ENCODE measurements around the gene TLR6. TPM values are rescaled to one million over a fixed set of nuclear protein-coding genes. Genes with fewer than 3 reads are reported as not detected.
A peak's percentile ranks its signal among the peaks of the same experiment; 100 is the strongest.

TLR6 gene, protein sequence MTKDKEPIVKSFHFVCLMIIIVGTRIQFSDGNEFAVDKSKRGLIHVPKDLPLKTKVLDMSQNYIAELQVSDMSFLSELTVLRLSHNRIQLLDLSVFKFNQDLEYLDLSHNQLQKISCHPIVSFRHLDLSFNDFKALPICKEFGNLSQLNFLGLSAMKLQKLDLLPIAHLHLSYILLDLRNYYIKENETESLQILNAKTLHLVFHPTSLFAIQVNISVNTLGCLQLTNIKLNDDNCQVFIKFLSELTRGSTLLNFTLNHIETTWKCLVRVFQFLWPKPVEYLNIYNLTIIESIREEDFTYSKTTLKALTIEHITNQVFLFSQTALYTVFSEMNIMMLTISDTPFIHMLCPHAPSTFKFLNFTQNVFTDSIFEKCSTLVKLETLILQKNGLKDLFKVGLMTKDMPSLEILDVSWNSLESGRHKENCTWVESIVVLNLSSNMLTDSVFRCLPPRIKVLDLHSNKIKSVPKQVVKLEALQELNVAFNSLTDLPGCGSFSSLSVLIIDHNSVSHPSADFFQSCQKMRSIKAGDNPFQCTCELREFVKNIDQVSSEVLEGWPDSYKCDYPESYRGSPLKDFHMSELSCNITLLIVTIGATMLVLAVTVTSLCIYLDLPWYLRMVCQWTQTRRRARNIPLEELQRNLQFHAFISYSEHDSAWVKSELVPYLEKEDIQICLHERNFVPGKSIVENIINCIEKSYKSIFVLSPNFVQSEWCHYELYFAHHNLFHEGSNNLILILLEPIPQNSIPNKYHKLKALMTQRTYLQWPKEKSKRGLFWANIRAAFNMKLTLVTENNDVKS
- total RNA-seq = 9.2 TPM

DNA sequence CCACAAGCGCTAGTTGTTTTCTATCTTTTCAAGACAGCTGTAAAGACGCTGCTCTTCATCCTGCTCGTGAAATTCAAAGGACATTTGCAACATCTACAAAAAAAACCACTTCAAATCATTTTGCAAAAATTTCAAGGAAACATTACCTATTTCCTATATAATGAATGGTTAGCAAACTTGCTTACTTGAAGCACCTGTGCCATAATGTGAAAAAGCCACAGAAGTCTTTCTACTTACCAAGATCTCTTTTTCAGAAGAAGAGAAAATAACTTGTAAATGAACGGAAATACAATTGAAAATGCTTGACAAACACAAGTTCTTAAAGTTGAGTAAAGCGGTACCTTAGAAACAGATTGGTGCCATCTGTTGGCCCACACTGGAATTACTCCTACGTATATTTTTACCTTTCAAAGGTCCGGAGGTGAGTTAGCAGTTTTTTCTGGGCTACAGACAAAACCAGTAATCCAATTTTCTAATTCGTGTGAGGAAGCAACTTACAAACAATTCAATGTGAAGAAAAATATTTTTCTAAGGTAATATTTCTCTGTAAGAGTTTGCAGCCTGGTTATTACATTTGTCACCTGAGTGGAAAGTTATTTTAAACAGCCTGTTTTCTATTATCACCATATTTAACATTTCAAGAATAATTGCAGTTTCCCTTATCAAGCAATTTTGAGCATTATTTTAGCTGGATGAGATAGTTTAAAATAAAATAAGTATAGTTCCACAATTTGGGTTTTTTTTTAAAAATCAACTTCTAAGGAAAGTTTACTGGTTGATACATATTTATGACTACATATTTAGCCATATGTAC is at the start of gene TLR6:
TSS of gene TLR6 (minus strand) at position 294 of the 814 bp plus-strand sequence. CDS start 27,344 bp downstream, outside the sequence.
- H3K4me3 ChIP-seq (ENCODE audit: low read length) = peak within 1 kb of the TSS; percentile 48

GRCh38 chr4:38905652-38906385 is 49.2 kb upstream of the TLR6 start:
- H3K4me1 ChIP-seq (ENCODE audit: insufficient read depth, low read length) = no peaks in the 10 kb centered on the region
- H3K4me3 ChIP-seq (ENCODE audit: low read length) = no peak overlapping the region
- no peaks in the 10 kb centered on the region for H3K9me3 ChIP-seq (ENCODE audit: low read depth, low read length)
- H3K27me3 ChIP-seq (ENCODE audit: insufficient read depth, low read length) = no peaks in the 10 kb centered on the region

More for the DNA sequence above, at the start of gene TLR6:
- H3K4me1 ChIP-seq (ENCODE audit: insufficient read depth, low read length) = peaks cover 45% of the 10 kb centered on the region
- H3K27me3 ChIP-seq (ENCODE audit: insufficient read depth, low read length) = no peaks in the 10 kb centered on the region
- no peaks in the 10 kb centered on the region for H3K9me3 ChIP-seq (ENCODE audit: low read depth, low read length)

DNA sequence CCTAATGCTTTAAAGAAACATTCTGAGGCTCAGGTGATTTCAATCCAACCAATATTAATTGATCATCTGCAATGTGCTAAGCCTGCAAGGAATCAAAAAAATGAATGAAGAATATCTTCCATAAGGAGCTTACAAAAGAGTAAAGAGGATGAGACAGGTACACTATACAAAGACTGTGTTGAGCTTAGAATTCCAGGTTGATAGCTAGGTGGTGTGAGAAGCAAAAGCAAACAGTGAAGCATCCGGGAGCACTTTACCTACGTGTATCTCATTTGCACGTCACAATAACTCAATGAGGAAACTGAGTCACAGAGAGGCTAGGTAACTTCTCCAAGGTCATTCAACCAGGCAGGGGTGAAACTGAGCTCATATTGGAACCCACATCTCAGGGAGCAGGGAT is 48.1 kb upstream of the TLR6 start:
- Histone ChIP-seq H3K4me1 (ENCODE audit: insufficient read depth, low read length) (no peaks in the 10 kb centered on the region), H3K27me3 (ENCODE audit: insufficient read depth, low read length) (no peaks in the 10 kb centered on the region), H3K9me3 (ENCODE audit: low read depth, low read length) (no peaks in the 10 kb centered on the region), H3K4me3 (ENCODE audit: low read length) (no peak overlapping the region)

DNA sequence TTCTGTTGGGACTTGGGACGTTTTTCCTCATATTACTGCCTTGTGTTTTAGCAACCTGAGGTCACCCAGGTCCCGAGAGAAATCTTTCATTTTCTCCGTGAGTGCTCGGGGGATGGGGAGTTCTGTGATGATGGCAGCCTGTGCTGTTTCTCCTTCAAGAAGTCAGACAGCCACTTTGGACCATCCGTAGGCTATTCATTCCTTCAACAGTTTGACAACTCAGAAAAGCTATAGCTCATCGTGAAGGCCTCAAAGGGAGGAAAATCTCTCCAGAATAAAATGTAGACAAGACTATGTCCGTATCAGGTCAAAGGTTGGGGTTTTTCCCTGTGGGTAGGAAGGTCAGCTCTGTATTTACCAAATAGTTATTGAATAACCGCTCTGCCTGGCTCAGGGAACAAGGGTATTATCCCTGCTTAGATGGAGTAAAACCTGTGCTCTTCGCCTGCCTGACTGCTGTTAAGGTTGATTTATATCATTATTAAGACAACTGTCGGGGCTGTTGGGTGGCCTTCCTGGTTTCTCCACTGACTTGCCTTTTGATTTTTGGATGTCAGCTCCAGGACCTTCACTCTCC is 47.6 kb upstream of the TLR6 start:
- Histone ChIP-seq H3K27me3 (ENCODE audit: insufficient read depth, low read length) (no peaks in the 10 kb centered on the region), H3K4me3 (ENCODE audit: low read length) (no peak overlapping the region), H3K9me3 (ENCODE audit: low read depth, low read length) (no peaks in the 10 kb centered on the region), H3K4me1 (ENCODE audit: insufficient read depth, low read length) (no peaks in the 10 kb centered on the region)

DNA sequence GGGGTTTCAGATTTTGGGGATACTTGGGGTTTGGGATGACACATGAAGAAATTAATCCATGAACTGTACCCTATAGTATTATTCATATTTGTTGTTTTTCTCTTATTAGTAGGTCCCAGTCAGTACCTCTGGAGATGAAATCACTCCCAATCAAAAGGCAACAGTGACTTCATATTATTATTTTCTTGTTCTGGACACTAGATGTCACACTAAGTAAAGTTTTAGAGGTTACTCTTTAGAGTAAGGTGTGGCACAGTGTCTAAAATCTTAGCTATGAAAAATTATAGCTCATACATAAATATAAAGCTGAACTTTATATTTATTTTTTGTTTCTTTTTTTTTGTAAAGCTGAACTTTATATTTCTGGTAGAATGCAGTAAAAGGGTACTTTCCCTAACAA is 46.1 kb upstream of the TLR6 start:
- H3K4me1 ChIP-seq (ENCODE audit: insufficient read depth, low read length) = no peaks in the 10 kb centered on the region

DNA sequence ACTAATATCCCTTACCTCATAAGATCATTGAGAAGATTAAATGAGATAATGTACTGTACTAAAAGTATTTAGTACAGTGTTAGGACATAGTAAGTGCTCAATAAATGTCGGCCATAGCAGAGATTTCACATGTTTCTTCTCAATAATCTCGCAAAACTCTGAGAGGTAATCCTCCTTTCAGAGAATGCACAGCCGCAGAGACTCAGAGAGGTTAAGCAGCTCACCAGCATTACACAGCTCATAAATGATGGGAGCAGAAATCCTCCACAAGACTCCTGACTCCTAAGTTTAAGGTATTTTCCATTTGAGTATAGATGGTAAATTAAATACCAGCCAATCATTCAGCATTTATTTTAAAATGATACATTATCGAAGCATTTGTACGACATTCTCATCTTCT is 45.6 kb upstream of the TLR6 start:
- H3K4me1 ChIP-seq (ENCODE audit: insufficient read depth, low read length) = no peaks in the 10 kb centered on the region
- H3K27me3 ChIP-seq (ENCODE audit: insufficient read depth, low read length) = no peaks in the 10 kb centered on the region
- H3K9me3 ChIP-seq (ENCODE audit: low read depth, low read length) = no peaks in the 10 kb centered on the region
- H3K4me3 ChIP-seq (ENCODE audit: low read length) = no peak overlapping the region

More for the DNA sequence above, 46.1 kb upstream of the TLR6 start:
- H3K9me3 ChIP-seq (ENCODE audit: low read depth, low read length) = no peaks in the 10 kb centered on the region
- H3K27me3 ChIP-seq (ENCODE audit: insufficient read depth, low read length) = no peaks in the 10 kb centered on the region
- H3K4me3 ChIP-seq (ENCODE audit: low read length) = no peak overlapping the region

GRCh38 chr4:38898245-38898644 is 41.6 kb upstream of the TLR6 start:
- H3K27me3 ChIP-seq (ENCODE audit: insufficient read depth, low read length) = no peaks in the 10 kb centered on the region

DNA sequence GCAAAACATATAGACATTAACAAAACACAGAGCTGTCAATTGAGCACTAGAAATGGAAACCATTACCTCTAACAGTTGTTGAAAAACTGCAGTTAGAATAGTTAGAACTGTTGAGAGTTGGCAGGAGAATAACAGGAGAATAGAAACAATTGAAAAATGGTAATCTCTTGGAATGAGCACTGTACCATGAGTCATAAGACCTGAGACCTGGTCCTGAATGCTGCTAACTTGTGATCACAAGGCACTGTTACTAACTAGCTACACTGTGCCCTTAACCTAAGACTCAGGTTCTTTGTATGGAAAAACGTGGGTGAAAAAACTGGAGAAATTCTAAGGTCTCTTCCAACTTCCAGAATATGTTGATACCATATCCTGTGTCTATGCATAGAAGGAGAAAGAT is 40.3 kb upstream of the TLR6 start:
- Histone ChIP-seq H3K27me3 (ENCODE audit: insufficient read depth, low read length) (no peaks in the 10 kb centered on the region), H3K4me1 (ENCODE audit: insufficient read depth, low read length) (no peaks in the 10 kb centered on the region), H3K9me3 (ENCODE audit: low read depth, low read length) (no peaks in the 10 kb centered on the region)

More at GRCh38 chr4:38898245-38898644, 41.6 kb upstream of the TLR6 start:
- Histone ChIP-seq H3K4me1 (ENCODE audit: insufficient read depth, low read length) (no peaks in the 10 kb centered on the region), H3K4me3 (ENCODE audit: low read length) (no peak overlapping the region), H3K9me3 (ENCODE audit: low read depth, low read length) (no peaks in the 10 kb centered on the region)

DNA sequence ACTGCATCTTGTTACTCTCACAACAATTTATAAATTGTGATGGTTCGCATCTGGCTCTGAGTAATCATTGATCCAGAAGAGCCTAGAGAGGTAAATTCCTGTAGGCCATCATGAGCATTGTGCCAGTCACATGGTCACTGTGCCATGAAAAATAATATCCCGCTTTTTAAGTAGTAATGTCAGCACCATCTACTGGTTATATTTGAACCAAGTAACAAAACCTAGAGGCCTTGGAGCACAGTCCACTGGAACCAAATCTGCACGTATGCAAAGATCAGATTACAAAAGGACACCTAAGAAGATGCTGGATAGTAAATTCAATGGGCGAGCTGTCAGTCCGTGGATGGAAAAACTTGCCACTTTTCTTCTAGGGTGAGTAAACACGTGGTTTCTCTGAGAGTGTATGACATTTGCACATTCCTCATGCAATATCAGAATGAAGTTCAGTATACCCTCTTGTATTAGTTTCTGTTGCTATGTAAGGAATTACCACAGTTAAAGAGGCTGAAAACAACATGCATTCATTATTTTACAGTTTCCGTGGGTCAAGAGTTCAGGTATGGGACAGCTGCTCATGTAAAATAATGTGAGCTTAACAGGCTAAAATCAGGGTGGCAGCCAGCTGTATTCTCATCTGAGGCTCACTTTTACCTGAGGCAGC is 37.8 kb upstream of the TLR6 start:
- Histone ChIP-seq H3K9me3 (ENCODE audit: low read depth, low read length) (no peaks in the 10 kb centered on the region), H3K4me1 (ENCODE audit: insufficient read depth, low read length) (no peaks in the 10 kb centered on the region), H3K27me3 (ENCODE audit: insufficient read depth, low read length) (no peaks in the 10 kb centered on the region), H3K4me3 (ENCODE audit: low read length) (no peak overlapping the region)

More for the DNA sequence above, 40.3 kb upstream of the TLR6 start:
- H3K4me3 ChIP-seq (ENCODE audit: low read length) = no peak overlapping the region

- H3K27me3 ChIP-seq (ENCODE audit: insufficient read depth, low read length) = no peaks in the 10 kb centered on the region
- no peak overlapping the region for H3K4me3 ChIP-seq (ENCODE audit: low read length)
- H3K9me3 ChIP-seq (ENCODE audit: low read depth, low read length) = no peaks in the 10 kb centered on the region
- no peaks in the 10 kb centered on the region for H3K4me1 ChIP-seq (ENCODE audit: insufficient read depth, low read length)
These were observed 34.7 kb upstream of the TLR6 start for GRCh38 chr4:38891051-38891983.

DNA sequence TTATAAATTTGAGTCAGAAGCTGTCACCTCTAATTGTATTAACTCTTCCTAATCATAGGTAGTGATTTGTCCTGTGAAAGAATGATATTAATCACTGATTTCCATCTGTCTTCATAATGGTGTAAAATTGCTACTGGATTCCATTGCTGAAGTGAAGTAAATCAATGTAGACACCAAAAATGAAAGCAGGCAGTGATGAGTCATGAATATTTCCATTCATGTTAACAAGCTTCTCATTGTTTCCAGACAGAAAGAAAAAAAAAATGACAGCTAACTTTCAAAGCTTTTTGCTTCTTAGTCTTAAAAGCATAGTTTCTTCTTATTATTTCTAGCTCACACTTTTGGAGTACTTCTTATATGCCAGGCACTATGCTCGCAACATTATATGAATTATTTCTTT is 32.5 kb upstream of the TLR6 start:
- Histone ChIP-seq H3K4me3 (ENCODE audit: low read length) (no peak overlapping the region), H3K4me1 (ENCODE audit: insufficient read depth, low read length) (no peaks in the 10 kb centered on the region)

DNA sequence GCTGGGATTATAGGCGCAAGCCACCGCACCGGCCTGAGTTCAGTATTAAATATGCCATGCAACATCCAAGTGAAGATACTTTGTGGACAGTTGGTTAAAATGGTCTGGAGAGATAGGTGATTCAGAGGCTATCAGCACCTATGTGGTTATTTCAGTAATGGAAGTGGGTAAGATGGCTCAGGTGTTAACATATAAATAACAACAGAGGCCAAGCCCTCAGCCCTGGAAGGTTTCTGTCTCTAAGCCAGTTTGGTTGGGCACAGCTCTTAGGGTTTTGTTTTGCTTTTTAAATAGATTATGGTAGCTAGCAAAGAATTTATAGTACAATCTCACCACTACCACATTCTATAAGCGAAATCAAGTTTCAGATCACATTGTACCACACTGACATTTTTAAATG is 27.6 kb upstream of the TLR6 start:
- H3K27me3 ChIP-seq (ENCODE audit: insufficient read depth, low read length) = no peaks in the 10 kb centered on the region
- no peak overlapping the region for H3K4me3 ChIP-seq (ENCODE audit: low read length)
- H3K4me1 ChIP-seq (ENCODE audit: insufficient read depth, low read length) = no peaks in the 10 kb centered on the region
- no peaks in the 10 kb centered on the region for H3K9me3 ChIP-seq (ENCODE audit: low read depth, low read length)

More for the DNA sequence above, 32.5 kb upstream of the TLR6 start:
- Histone ChIP-seq H3K27me3 (ENCODE audit: insufficient read depth, low read length) (no peaks in the 10 kb centered on the region), H3K9me3 (ENCODE audit: low read depth, low read length) (no peaks in the 10 kb centered on the region)

DNA sequence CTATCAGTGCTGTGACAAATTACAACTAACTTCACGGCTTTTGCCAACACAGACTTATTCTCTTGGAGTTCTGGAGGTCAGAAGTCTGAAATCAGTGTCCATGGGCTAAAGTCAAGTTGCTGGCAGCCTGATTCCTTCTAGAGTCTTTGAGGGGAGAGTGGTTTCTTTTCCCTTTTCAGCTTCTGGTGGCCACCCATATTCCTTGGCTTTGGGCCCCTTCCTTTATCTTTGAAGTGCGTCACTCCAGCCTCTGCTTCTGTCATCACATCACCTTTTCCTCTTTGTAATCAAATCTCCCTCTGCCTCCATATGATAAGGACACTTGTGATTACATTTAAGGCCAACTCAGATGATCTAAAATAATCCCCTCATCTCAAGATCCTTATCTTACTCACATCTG is 20.0 kb upstream of the TLR6 start:
- Histone ChIP-seq H3K9me3 (ENCODE audit: low read depth, low read length) (no peaks in the 10 kb centered on the region), H3K27me3 (ENCODE audit: insufficient read depth, low read length) (no peaks in the 10 kb centered on the region), H3K4me3 (ENCODE audit: low read length) (no peak overlapping the region), H3K4me1 (ENCODE audit: insufficient read depth, low read length) (no peaks in the 10 kb centered on the region)

Data from mononuclear cell (primary cell).